Measurements from ENCODE around the gene RAB7A.
A peak's percentile ranks its signal among the peaks of the same experiment; 100 is the strongest.

RAB7A gene

DNA sequence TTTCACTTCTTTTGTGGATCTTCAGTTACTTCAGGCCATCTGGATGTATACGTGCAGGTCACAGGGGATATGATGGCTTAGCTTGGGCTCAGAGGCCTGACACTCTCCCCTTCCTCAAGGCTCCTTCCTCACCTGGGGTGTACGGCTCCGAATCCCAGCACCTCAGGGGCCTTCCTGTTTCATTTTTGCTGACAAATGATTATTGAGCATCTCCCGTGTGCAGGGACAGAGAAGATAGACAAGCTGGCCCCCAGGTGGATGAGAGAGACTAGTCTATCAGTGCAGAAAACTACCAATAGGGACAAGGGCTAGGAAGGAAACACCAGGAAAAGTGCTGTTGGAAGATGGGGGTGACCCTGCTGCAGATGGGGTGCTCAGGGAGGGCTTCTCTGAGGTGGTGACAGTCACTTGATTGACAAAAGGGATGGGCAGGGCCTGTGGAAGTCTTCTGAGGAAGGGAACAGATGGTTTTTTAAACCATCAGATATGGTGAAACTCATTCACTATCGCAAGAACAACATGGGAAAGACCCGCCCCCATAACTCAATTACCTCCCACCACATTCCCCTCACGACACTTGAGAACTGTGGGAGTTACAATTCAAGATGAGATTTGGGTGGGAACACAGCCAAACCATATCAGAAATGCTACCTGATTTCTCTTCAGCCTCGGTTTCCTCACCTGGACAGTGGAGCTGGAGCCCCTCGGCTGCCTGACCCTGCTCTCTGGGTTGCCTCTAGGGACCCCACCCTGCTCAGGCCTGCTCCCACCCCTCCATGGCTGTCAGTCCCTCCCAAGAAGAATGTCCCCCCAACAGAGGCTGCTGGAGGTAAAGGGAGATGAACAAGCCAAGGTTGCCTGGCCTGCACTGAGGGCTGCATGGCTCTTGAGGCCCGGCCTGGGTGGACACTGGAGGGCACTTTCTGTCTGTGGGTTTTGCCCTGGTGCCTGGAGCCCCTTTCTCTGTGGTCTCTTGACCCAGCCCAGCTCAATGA is 116.2 kb downstream of the RAB7A start:
- no peak for DNase-seq
- in situ Hi-C loops (cut with MboI; ENCODE audit: low pct_unique_long_range_greater_than_20kb, low sequenced_read_pairs): no loop called here

DNA sequence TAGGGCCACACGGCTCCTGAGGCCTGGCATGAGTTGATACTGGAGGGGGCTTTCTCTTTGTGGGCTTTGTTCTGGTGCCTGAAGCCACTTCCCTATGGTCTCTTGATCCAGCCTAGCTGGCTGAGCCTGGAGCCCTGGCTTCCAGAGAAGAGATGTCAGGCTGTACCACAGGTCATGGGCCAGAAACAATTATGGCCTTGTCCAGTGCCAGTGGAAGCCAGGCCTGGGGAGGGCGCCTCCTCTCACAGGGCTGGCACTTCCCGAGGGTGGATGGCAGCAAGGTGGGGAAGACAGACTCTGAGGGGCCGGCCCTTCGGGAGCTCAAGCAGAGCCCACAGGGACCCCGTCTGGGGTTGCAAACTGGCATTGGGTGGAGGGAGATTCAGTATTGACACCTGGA is 118.5 kb downstream of the RAB7A start:
- no peak for DNase-seq
- in situ Hi-C loops (cut with MboI; ENCODE audit: low pct_unique_long_range_greater_than_20kb, low sequenced_read_pairs): no loop called here

DNA sequence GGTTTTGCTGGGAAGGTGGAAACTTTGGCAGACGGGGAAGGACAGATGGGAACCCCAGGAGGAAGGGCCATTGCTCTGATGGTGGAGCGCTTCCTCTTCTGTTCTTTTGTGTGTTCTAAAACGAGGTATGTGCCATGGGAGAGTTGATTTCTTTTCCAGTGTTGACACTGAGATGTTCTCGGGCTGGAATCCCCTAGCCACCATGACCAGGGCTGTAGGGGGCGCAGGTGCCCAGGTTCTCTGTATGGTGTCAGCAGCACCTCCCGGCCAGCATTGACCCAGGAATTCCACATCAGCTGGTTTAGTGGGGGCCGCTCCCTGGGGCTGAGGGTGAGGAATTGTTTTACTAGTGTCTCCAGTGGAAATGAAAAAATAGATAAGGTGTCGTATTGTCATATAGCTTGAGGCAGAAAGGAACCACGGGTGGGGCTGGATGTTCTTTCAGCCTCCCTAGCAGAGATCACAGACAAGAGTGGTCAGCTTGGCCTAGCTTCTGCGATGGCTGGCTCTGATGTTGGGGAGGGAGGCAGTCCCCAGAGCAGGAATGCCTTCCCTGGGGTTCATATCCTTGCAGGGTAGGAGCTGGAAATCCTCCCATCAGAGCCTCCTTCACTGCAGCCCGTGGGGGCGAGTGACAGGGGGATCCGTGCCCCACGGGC is 119.3 kb downstream of the RAB7A start:
- in situ Hi-C loops (cut with MboI; ENCODE audit: low pct_unique_long_range_greater_than_20kb, low sequenced_read_pairs): no loop called here
- DNase-seq: no peak

DNA sequence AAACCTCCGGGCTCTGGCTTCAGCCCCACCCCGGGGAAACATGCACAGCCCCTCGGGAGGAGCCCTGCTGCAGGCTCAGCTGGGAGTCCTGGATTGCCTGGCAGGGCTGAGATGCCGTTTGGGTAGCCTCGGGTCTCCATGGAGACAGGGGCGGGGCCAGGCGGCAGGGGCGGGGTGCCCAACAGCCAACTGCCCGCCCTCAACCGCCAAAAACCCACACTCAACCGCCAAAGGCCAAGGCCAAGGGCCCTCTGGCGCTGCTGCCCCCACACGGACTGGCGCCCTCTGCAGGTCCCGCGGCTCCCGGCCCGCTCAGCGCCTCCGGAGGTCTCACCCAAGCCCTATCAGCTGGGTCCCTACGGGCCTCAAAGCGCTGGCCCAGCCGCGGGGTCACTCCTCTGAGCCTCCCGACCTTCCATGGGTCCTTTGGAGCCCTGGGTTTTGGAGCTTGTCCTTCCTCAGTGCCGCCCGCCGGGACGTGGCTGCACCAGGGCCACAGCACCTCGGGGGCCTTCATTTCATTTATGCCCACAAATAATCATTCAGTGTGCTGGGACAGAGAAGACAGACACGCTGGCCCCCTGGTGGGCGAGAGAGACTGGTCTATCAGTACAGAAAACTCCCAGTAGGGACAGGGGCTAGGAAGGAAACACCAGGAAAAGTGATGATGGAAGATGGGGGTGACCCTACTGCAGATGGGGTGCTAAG is 119.9 kb downstream of the RAB7A start:
- in situ Hi-C loops (cut with MboI; ENCODE audit: low pct_unique_long_range_greater_than_20kb, low sequenced_read_pairs): no loop called here
- DNase-seq: peak; percentile 97

DNA sequence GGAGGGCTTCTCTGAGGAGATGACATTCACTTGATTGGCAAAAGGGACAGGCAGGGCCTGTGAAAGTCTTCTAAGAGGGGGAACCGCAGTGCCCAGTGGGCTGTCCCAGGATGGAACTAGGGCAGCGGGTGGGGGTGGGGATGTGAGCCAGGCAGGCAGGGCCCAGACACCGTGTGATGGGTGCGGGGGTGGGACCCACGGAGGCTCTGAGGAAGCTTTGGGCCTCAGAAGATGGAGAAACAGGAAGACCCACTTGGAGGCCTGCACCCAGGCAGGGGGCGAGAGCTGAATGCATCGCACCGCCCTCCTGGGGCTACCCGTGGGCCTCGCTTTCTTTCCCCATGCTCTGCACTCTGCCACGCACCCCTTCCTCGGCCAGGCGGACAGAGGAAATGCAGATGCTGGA is 120.5 kb downstream of the RAB7A start:
- in situ Hi-C loops (cut with MboI; ENCODE audit: low pct_unique_long_range_greater_than_20kb, low sequenced_read_pairs): no loop called here
- no peak for DNase-seq

DNA sequence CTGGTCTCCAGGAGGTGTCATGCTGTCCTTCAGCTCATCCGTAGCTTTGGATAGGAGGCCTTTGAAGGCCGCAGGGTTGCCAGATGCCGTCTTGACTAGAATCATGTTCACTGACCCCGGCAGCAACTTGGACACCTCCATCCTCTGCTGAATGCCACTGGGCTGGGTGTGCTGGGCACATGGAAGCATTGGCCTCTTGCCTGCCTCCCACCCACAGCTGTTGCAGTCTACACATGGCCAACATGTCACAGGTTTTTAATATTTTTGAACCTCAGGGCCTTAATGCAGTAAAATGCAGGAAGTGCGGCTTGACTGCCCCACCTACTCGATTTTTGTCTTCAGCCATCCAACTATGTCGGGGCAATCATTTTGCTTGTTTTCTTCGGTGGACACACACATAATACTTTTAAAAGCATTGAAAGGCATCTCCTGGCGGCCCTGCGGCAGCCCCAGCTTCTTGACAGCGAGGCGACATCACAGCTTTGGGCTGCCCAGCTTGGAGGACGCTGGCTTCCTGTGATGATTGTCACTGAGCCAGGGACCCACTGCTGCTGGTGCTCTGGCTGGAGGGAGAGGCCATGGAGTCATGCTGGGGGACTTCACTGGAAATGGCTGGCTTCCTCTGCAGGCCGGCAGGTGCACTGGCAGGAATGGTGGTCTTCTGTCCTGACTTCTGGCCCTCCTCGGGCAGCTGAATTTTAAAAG is 121.8 kb downstream of the RAB7A start:
- DNase-seq: no peak
- in situ Hi-C loops (cut with MboI; ENCODE audit: low pct_unique_long_range_greater_than_20kb, low sequenced_read_pairs): no loop called here

DNA sequence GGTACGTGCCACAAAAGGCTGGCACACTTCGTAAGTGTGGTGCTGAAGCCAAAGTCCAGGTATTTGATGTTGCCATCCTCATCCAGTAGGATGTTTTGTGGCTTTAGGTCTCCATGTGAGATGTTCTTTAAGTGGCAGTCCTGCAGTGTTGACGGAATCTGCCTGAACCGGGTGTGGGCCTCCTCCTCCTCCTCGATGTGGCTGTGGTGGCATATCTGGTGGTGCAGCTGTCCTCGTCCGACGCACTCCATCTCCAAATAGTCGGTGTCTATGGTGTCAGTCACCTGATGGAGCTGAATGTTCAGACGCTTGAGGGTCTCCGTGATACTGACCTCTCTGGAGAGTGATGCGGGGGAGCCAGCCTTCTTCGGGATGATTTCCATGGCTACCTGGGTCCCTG is 123.0 kb downstream of the RAB7A start:
- no peak for DNase-seq
- in situ Hi-C loops (cut with MboI; ENCODE audit: low pct_unique_long_range_greater_than_20kb, low sequenced_read_pairs): no loop called here

DNA sequence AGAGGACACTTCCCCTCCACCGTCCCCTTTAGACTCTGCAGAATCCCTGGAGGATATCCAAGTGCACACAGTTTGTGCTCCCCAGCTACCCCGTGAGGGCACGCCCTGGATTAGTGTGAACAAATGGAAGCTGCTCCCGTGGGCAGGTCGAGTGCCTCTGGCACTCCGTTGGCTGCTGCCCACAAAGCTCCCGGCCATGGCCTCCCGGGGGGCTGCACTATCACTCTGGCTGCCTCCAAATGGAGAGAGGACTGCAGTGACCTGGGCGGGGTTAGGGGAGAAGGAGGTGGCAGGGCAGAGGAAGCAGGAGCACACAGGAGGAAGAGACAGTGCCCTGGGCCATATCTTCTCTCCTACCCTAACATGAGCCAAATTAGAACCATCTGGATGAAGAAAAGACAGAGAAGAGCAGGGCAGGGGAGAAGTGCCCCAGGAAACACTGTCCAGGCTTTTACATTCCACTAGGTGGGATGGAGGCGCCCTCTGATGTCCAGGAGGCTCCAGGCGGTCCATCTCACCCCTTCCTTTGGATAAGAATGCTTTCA is 124.0 kb downstream of the RAB7A start:
- DNase-seq: peak; percentile 12

DNA sequence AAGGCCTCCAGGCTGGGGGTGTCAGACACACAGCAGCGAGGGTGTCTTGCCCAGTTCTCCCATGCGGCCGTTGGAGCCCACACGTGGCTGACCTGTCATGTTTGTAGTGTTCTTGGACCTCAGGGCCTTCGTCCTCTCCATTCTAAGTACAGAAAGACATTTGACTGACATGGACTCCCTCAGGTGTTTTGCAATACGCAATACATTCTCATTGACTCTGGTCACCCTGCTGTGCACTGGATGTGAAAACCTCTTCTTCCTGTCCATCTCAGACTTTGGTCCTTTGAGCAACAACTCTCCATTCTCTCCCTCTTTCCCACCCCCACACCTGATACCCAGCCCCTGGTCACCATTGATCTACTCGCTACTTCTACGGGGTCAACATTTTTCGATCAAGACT is 124.6 kb downstream of the RAB7A start:
- no peak for DNase-seq
- in situ Hi-C loops (cut with MboI; ENCODE audit: low pct_unique_long_range_greater_than_20kb, low sequenced_read_pairs): no loop called here

More for the DNA sequence above, 124.0 kb downstream of the RAB7A start:
- in situ Hi-C loops (cut with MboI; ENCODE audit: low pct_unique_long_range_greater_than_20kb, low sequenced_read_pairs): no loop called here

DNA sequence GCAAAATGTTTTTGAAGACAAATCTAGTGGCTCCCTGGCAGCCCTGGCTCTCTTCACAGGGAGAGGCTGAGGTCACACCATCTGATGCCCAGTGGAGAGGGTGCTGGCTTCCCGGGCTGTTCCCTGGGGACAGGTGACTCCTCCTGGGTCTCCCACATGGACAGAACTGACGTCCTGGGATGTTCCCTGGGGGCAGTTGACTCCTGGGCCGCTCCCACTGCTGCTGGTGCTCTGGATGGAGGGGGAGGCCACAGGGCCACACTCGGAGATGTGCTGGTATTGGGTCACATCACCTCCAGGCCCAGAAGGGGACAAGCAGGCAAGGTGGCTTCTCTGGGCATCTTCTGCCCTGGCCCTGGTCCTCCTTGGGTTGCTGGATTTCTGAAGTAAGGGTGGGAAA is 125.6 kb downstream of the RAB7A start:
- in situ Hi-C loops (cut with MboI; ENCODE audit: low pct_unique_long_range_greater_than_20kb, low sequenced_read_pairs): no loop called here

DNA sequence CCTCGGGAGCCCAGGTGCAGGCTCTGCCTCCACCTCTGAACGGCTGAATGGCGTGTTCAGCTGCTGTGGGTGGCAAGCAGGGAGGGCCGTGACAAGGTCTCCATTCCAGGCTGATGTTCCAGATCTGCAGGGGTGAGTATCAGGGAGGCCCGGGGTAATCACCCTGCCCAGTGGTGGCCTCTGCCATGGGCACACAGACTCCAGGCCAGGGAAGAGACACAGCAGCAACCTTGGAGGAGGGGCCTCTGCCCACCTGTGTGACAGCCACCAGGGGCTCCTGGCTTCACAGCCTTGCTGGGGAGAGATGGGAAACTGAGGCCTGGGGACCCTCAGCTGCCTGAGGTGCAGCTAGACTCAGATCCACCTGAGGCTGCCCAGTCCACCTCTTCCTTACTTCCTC is 127.8 kb downstream of the RAB7A start:
- DNase-seq: no peak
- in situ Hi-C loops (cut with MboI; ENCODE audit: low pct_unique_long_range_greater_than_20kb, low sequenced_read_pairs): no loop called here

More for the DNA sequence above, 125.6 kb downstream of the RAB7A start:
- no peak for DNase-seq

DNA sequence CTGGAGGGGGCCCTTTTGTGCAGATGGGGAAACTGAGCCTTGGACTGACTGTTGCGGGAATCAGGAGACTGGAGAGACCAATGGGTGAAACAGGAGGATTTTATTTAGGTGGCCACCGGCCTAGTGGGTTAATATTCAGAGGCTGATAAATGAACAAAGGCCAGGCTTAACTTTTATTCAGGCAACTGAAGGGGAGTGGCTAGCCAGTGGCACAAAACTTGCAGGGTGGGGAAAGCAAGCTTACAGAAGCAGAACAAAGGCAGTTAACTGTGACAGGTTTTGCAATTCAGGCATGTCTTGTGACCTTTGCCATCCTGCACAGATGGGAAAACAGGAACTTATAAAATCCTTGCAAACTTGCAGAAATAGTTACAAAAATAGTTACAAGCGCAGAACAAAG is 128.5 kb downstream of the RAB7A start:
- peak; percentile 83 for DNase-seq
- in situ Hi-C loops (cut with MboI; ENCODE audit: low pct_unique_long_range_greater_than_20kb, low sequenced_read_pairs): no loop called here

DNA sequence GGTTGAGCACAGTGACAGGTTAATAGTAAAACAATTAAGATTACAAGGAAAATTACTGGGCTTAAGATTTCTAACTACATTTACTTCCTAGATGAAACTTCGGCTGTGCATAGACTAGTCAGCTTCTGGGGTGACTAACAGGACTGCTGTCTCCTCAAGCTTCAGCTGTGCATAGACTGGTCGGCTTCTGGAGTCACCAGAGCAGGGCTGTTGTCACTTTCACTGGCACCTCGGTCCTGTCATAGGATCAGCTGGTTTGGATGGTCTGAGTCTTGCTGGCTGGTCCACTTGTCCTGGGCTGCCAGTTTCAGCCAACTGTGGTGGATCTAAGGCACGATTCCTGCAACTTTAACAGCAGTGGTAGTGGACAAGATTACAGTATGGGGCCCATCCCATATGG is 129.6 kb downstream of the RAB7A start:
- no peak for DNase-seq
- in situ Hi-C loops (cut with MboI; ENCODE audit: low pct_unique_long_range_greater_than_20kb, low sequenced_read_pairs): no loop called here

DNA sequence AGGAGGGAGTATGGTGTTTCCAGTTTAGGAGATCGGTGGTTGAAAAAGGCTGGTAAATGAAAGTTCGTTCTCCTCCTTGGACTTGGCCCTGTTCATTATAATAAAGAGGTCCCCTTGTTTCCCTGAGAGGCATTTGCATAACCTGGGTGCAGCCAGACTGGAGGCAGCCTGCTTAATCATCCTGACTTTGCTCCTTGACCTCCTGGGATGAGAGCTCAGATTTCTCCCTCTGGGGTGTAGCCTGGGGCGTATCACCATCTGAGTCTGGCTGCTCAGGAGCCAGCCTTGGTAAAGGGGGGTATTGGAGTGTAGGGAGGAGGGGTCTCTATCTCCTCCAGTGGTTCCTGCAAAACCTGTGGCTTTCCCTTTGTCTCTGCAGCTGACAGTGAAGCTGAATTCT is 132.2 kb downstream of the RAB7A start:
- no peak for DNase-seq
- in situ Hi-C loops (cut with MboI; ENCODE audit: low pct_unique_long_range_greater_than_20kb, low sequenced_read_pairs): no loop called here

DNA sequence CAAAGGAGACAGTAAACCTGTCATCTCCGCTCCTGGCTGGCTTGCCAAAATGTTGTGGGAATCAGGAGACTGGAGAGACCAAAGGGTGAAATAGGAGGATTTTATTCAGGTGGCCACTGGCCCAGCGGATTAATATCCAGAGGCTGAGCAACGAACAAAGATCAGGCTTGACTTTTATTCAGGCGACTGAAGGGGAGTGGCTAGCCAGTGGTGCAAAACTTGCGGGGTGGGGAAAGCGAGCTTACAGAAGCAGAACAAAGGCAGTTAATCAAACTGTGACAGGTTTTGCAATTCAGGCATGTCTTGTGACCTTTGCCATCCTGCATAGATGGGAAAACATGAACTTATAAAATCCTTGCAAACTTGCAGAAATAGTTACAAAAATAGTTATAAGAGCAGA is 133.6 kb downstream of the RAB7A start:
- in situ Hi-C loops (cut with MboI; ENCODE audit: low pct_unique_long_range_greater_than_20kb, low sequenced_read_pairs): no loop called here
- DNase-seq: peak; percentile 51

DNA sequence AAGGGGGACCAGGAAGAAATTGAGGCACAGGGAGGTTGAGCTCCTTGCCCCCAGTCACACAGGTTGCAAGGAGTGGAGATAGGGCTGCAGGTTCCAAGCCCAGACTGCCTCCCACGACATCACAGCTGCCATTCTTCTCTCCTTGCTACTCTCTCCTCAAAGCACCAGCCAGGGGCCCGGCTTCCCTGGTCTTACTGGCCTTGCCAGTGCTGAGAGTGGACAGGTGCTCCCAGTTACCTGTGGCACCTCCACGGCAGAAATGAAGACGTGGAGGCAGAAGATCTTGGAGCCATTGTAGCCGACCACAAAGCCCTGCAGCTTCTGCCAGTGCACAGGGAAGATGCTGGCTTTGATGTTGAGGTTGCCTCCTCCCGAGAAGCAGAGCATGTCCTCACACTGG is 135.5 kb downstream of the RAB7A start:
- in situ Hi-C loops (cut with MboI; ENCODE audit: low pct_unique_long_range_greater_than_20kb, low sequenced_read_pairs): no loop called here
- no peak for DNase-seq

DNA sequence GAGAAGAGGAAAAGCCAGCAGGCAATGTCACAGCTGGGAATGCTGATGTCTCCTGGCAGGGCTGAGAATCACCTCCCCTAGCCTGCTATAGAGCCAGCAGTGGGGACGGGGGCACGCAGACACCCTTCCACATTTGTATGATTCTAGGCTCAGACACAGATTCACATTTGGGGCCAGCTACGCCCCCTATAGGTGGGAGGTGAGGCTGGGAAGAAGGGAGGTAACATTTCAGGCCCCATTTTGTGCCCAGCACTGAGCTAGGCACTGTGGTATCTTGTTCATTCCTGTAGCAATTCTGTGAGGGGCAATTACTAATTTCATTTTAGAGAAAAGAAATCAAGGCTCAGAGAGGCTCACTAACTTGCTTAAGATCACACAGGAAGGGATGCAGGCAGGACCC is 137.6 kb downstream of the RAB7A start:
- DNase-seq: peak; percentile 15
- in situ Hi-C loops (cut with MboI; ENCODE audit: low pct_unique_long_range_greater_than_20kb, low sequenced_read_pairs): no loop called here

Data from KBM-7 (cell line).